NCI-H2171 (cell line): ENCODE data around the gene METTL8.
"Not testable (repeated sequence)": the region's sequence is repeated elsewhere in the genome, so short reads cannot be mapped to it uniquely, and the experiment has no call there.

Source experiments
- DNase-seq: peaks from one replicate; lab custom pipeline; 2025; lab: John Stamatoyannopoulos, UW

The METTL8 gene

GRCh38 chr2:171344182-171344581 is 89.6 kb downstream of the METTL8 start:
- no peak for DNase-seq

- DNase-seq, result no peak
Observed at GRCh38 chr2:171342067-171342413, 91.8 kb downstream of the METTL8 start.

GRCh38 chr2:171341394-171342066 is 92.3 kb downstream of the METTL8 start:
- DNase-seq, result no peak

- DNase-seq, result no peak
Observed at GRCh38 chr2:171334946-171335345, 98.8 kb downstream of the METTL8 start.

- DNase-seq, result no peak
Observed at GRCh38 chr2:171334171-171334570, 99.6 kb downstream of the METTL8 start.

GRCh38 chr2:171330155-171330956 is 103.4 kb downstream of the METTL8 start:
- DNase-seq, result no peak

GRCh38 chr2:171327043-171327496 is 106.7 kb downstream of the METTL8 start:
- no peak for DNase-seq

- no peak for DNase-seq
Observed at GRCh38 chr2:171325886-171326585, 107.8 kb downstream of the METTL8 start.

- no peak for DNase-seq
Observed at GRCh38 chr2:171323971-171324528, 109.7 kb downstream of the METTL8 start.

- no peak for DNase-seq
Observed at GRCh38 chr2:171322928-171323327, 110.9 kb downstream of the METTL8 start.

- DNase-seq, result no peak
Observed at GRCh38 chr2:171320731-171321130, 113.1 kb downstream of the METTL8 start.

- no peak for DNase-seq
Observed at GRCh38 chr2:171320208-171320621, 113.6 kb downstream of the METTL8 start.

- no peak for DNase-seq
Observed at GRCh38 chr2:171319164-171319810, 114.5 kb downstream of the METTL8 start.

GRCh38 chr2:171318463-171318934 is 115.3 kb downstream of the METTL8 start:
- DNase-seq, result no peak

- no peak for DNase-seq
Observed at GRCh38 chr2:171317492-171318125, 116.2 kb downstream of the METTL8 start.

GRCh38 chr2:171316755-171317337 is 116.9 kb downstream of the METTL8 start:
- DNase-seq, result no peak

- DNase-seq, result no peak
Observed at GRCh38 chr2:171316220-171316619, 117.6 kb downstream of the METTL8 start.

- no peak for DNase-seq
Observed at GRCh38 chr2:171315781-171316180, 118.0 kb downstream of the METTL8 start.

GRCh38 chr2:171312182-171312581 is 121.6 kb downstream of the METTL8 start:
- DNase-seq, result not testable (repeated sequence)

GRCh38 chr2:171311589-171311988 is 122.2 kb downstream of the METTL8 start:
- DNase-seq, result not testable (repeated sequence)

- no peak for DNase-seq
Observed at GRCh38 chr2:171310889-171311288, 122.9 kb downstream of the METTL8 start.
